NT2/D1 (cell line): ENCODE results near the gene RNF220.

Experiments used
- SUZ12 ChIP-seq: IDR thresholded peaks from 2 replicates; pipeline ENCODE4 v1.6.1; 2011; ENCODE audit not compliant: insufficient read length, insufficient read depth; ENCODE audit errors: extremely low read depth
- YY1 ChIP-seq: IDR thresholded peaks from 2 replicates; pipeline ENCODE4 v1.6.1; 2011; ENCODE audit not compliant: insufficient read length, insufficient read depth
- ZNF274 ChIP-seq: IDR thresholded peaks from 2 replicates; pipeline ENCODE4 v1.6.1; 2011; ENCODE audit warnings: mild to moderate bottlenecking, low read depth, low read length

DNA sequence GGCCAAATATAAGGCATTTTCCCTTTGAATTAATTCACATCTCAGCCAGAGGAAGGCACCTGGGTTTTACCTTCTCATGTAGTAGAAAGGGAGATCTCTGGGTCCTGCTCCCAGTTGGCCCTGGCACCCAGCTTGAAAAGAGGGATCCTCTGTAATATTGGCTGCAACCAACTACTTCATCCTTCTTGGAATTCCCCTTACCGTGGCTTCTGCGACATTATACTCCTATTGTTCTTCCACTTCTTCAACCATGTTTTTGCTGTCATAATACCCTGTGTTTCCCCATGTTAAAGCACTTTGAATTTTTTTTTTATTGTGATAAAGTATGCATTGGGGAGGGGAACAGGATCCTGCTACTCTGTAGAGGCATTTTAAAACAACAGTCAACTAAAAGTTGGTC is 26.8 kb downstream of the RNF220 start:
- TF ChIP-seq ZNF274 (no peak), SUZ12 (no peak), YY1 (no peak)
